Endothelial cell of umbilical vein (primary cell): ENCODE results near the gene MAP4K4. TPM values are rescaled to one million over a fixed set of nuclear protein-coding genes. Genes with fewer than 3 reads are reported as not detected.

ENCODE experiments used
- BruUV-seq: library from RNA; stranded (reverse); fragments of 400-500 nt; replicated peaks from 2 replicates; lab custom pipeline; 2021; lab: Mats Ljungman, UMichigan
- CTCF ChIA-PET: fragments of 300-600, 350-600 bp; sonication (Branson Sonifier 250); formaldehyde crosslinking; loops from one replicate; lab custom pipeline; 2021; ENCODE audit warnings: antibody characterized with exemption, inconsistent platforms; lab: Charles Lee
- POLR2A ChIA-PET: fragments of 300-600, 350-600 bp; sonication (Branson Sonifier 250); formaldehyde crosslinking; loops from one replicate; lab custom pipeline; 2021; ENCODE audit warnings: antibody characterized with exemption, inconsistent platforms; lab: Charles Lee
- DNase-seq: peaks from one replicate; pipeline ENCODE4 v3.0.0-alpha.2; 2011; ENCODE audit warnings: low read depth, low spot score
- FAIRE-seq: peaks from 2 replicates; lab custom pipeline; 2011; peaks lifted over from hg19 to GRCh38; lab: Jason Lieb, UNC
- H2AFZ ChIP-seq: 2 replicates; pipeline ENCODE4 v1.6.0; 2012; ENCODE audit warnings: low read depth, low read length, control low read depth, inconsistent platforms
- H3K27ac ChIP-seq: 2 replicates; pipeline ENCODE4 v1.5.1; 2011; ENCODE audit warnings: low read depth, mild to moderate bottlenecking, control low read depth, low read length, moderate library complexity; ENCODE audit not compliant: insufficient read depth
- H3K27me3 ChIP-seq, 2 experiments: 2 replicates each; pipeline versions ENCODE4 v1.6.0 to v1.6.1; 2011; ENCODE audit warnings: low read length in 2 of 2, mixed read lengths in 1 of 2; ENCODE audit not compliant: control insufficient read depth in 2 of 2, insufficient read depth in 2 of 2
- H3K36me3 ChIP-seq, 2 experiments: 2 replicates in 1 of 2; 3 replicates in 1 of 2; pipeline ENCODE4 v1.5.1; 2011; ENCODE audit warnings: low read length in 2 of 2, mild to moderate bottlenecking in 1 of 2, moderate library complexity in 1 of 2; ENCODE audit not compliant: control insufficient read depth in 2 of 2, insufficient read depth in 2 of 2; ENCODE audit errors: extremely low read depth in 1 of 2
- H3K4me1 ChIP-seq: 3 replicates; pipeline ENCODE4 v1.5.1; 2011; ENCODE audit warnings: mild to moderate bottlenecking, low read length; ENCODE audit not compliant: control insufficient read depth, insufficient read depth; ENCODE audit errors: extremely low read depth
- H3K4me2 ChIP-seq: 2 replicates; pipeline ENCODE4 v1.6.1; 2011; ENCODE audit warnings: low read length, control low read depth, mixed read lengths; ENCODE audit not compliant: insufficient read depth
- H3K4me3 ChIP-seq, 3 experiments: fragments of 200-600 bp in 1 of 3; sonication (generic), shearing (Covaris generic) in 1 of 3; replicated peaks in 1 of 3; 2 replicates each; pipeline ENCODE4 v1.5.1; 2011 to 2016; ENCODE audit warnings: control low read depth in 3 of 3, low read length in 3 of 3, mild to moderate bottlenecking in 2 of 3, inconsistent platforms in 1 of 3, low read depth in 1 of 3, moderate library complexity in 1 of 3; ENCODE audit not compliant: insufficient read depth in 1 of 3
- H3K79me2 ChIP-seq: 2 replicates; pipeline ENCODE4 v1.6.0; 2012; ENCODE audit warnings: low read length, inconsistent platforms; ENCODE audit not compliant: control insufficient read depth, insufficient read depth
- H3K9ac ChIP-seq: replicated peaks from 2 replicates; pipeline ENCODE3; 2011; ENCODE audit warnings: low read length, control low read depth; ENCODE audit not compliant: insufficient read depth; ENCODE audit errors: extremely low read depth
- H3K9me1 ChIP-seq: replicated peaks from 3 replicates; pipeline ENCODE4 v1.6.0; 2011; ENCODE audit warnings: mild to moderate bottlenecking, low read length; ENCODE audit not compliant: control insufficient read depth, insufficient read depth; ENCODE audit errors: extremely low read depth
- H3K9me3 ChIP-seq: replicated peaks from 2 replicates; pipeline ENCODE4 v1.5.1; 2012; ENCODE audit warnings: low read length, inconsistent platforms; ENCODE audit not compliant: control insufficient read depth, insufficient read depth
- H4K20me1 ChIP-seq: replicated peaks from 2 replicates; pipeline ENCODE3; 2011; ENCODE audit warnings: mild to moderate bottlenecking, low read length; ENCODE audit not compliant: control insufficient read depth, insufficient read depth; ENCODE audit errors: extremely low read depth
- CTCF ChIP-seq, 2 donors: IDR thresholded peaks; 1 replicate in 1 of 2; 2 replicates in 1 of 2; pipeline ENCODE4 v1.5.1; 2011; ENCODE audit warnings: low read length in 2 of 2, mild to moderate bottlenecking in 2 of 2, moderate library complexity in 2 of 2, control low read depth in 1 of 2, inconsistent platforms in 1 of 2, low read depth in 1 of 2; ENCODE audit not compliant: insufficient read depth in 1 of 2; ENCODE audit errors: extremely low read depth in 1 of 2
- EZH2 ChIP-seq: IDR thresholded peaks from 2 replicates; pipeline ENCODE4 v1.6.1; 2012; ENCODE audit warnings: borderline replicate concordance, low read depth, mild to moderate bottlenecking, moderate library complexity, low read length, inconsistent platforms; ENCODE audit not compliant: severe bottlenecking
- FOS ChIP-seq: IDR thresholded peaks from 2 replicates; pipeline ENCODE4 v1.6.1; 2011; ENCODE audit warnings: mild to moderate bottlenecking, low read length, moderate library complexity, borderline replicate concordance; ENCODE audit not compliant: insufficient read depth
- GATA2 ChIP-seq: IDR thresholded peaks from 2 replicates; pipeline ENCODE4 v1.7.0; 2011; ENCODE audit warnings: low read depth, mild to moderate bottlenecking, moderate library complexity, mixed read lengths, low read length; ENCODE audit not compliant: insufficient read length, insufficient read depth
- JUN ChIP-seq: IDR thresholded peaks from 2 replicates; pipeline ENCODE4 v1.6.1; 2011; ENCODE audit warnings: borderline replicate concordance, low read depth; ENCODE audit not compliant: insufficient read length, insufficient read depth
- MAX ChIP-seq: IDR thresholded peaks from 2 replicates; pipeline ENCODE4 v1.6.1; 2011; ENCODE audit not compliant: insufficient read depth, insufficient read length
- MYC ChIP-seq: IDR thresholded peaks from one replicate; pipeline ENCODE4 v1.6.1; 2011; ENCODE audit warnings: mild to moderate bottlenecking, low read depth, low read length
- POLR2A ChIP-seq: IDR thresholded peaks from 2 replicates; pipeline ENCODE4 v1.6.1; 2012; ENCODE audit warnings: low read depth, mild to moderate bottlenecking, control low read depth, low read length
- POLR2AphosphoS5 ChIP-seq: IDR thresholded peaks from 2 replicates; pipeline ENCODE4 v1.6.1; 2012; ENCODE audit warnings: low read depth, mild to moderate bottlenecking, control low read depth, low read length, moderate library complexity; ENCODE audit not compliant: insufficient read depth
- dilution Hi-C: fragments of 300-500 bp; cut with MboI; formaldehyde crosslinking; loops from one replicate; pipeline ENCODE4 v1.15.0; 2019; ENCODE audit warnings: low sequenced_read_pairs; ENCODE audit not compliant: extremely low pct_ligation_motif_present
- intact Hi-C: fragments of 100-400 bp; cut with micrococcal nuclease; formaldehyde crosslinking; loops from one replicate; pipeline ENCODE4 v1.10.0; 2022
- polyA plus RNA-seq, 4 experiments: library from polyadenylated mRNA; depleted of rRNA in 3 of 4; stranded (reverse) in 3 of 4; unstranded in 1 of 4; fragments of >200 nt; gene quantifications; 2 replicates each; pipeline versions ENCODE4 v1.2.1 to v1.2.3, GENCODE V29; 2011 to 2012; ENCODE audit warnings: missing spikeins in 1 of 4
- total RNA-seq: library from RNA; stranded (reverse); gene quantifications from 2 replicates; pipeline ENCODE4 v1.2.3, GENCODE V29; 2021

The MAP4K4 gene
- total and polyA plus RNA-seq, 2 donors (not counting 3 experiments of a cell fraction or from before 2014, with no cell fraction given) = 79.4 to 269 TPM

GRCh38 chr2:101843048-101843447 is 145.5 kb downstream of the MAP4K4 start:
- CTCF ChIA-PET = interaction anchor here (1.2 to 1.7 kb wide), 2 partner anchors 12 to 41 kb away, joined by 3 to 10 read pairs; no protein-coding TSS in a partner anchor
- peak; percentile 55 for DNase-seq
- H3K27me3 ChIP-seq = no peaks in the 10 kb centered on the region
- intact Hi-C loops (no loop called here), dilution Hi-C loops (no loop called here)
- POLR2A ChIA-PET = interaction anchor here (0.6 kb wide), 1 partner anchor 9 kb away, joined by 3 read pairs; no protein-coding TSS in a partner anchor
- H3K79me2 ChIP-seq = peaks cover 66% of the 10 kb centered on the region
- H4K20me1 ChIP-seq = no peaks in the 10 kb centered on the region
- no peaks in the 10 kb centered on the region for H3K9me1 ChIP-seq
- H3K9ac ChIP-seq = no peak overlapping the region
- no TSS peak for BruUV-seq
- H2AFZ ChIP-seq = no peak overlapping the region
- FAIRE-seq = no peak
- H3K27ac ChIP-seq = peak overlapping the region; percentile 85
- H3K4me1 ChIP-seq = peaks cover 33% of the 10 kb centered on the region
- no peaks in the 10 kb centered on the region for H3K9me3 ChIP-seq
- TF ChIP-seq EZH2 (no peak), POLR2A (no peak), JUN (no peak), MYC (no peak), MAX (no peak)
- H3K4me3 ChIP-seq = no peak overlapping the region
- peak overlapping the region; percentile 78 for H3K4me2 ChIP-seq
- peaks cover 22 to 28% of the 10 kb centered on the region in 2 experiments for H3K36me3 ChIP-seq

- ChIA-PET POLR2A (interaction anchor here (0.6 kb wide), 1 partner anchor 8 kb away, joined by 3 read pairs; no protein-coding TSS in a partner anchor), CTCF (interaction anchor here (1.2 to 1.7 kb wide), 3 partner anchors 12 to 425 kb away, joined by 3 to 10 read pairs (median 5); no protein-coding TSS in a partner anchor)
- peak overlapping the region; percentile 78 for H3K4me2 ChIP-seq
- H3K4me3 ChIP-seq = peak overlapping the region in 1 of 3 experiments; percentile 22
- H3K27ac ChIP-seq = peak overlapping the region; percentile 85
- no peak overlapping the region for H2AFZ ChIP-seq
- H3K79me2 ChIP-seq = peaks cover 67% of the 10 kb centered on the region
- no peaks in the 10 kb centered on the region for H3K9me1 ChIP-seq
- FAIRE-seq (no peak), DNase-seq (peak; percentile 41)
- no peaks in the 10 kb centered on the region for H4K20me1 ChIP-seq
- H3K9ac ChIP-seq = peak overlapping the region; percentile 55
- H3K4me1 ChIP-seq = peaks cover 33% of the 10 kb centered on the region
- H3K36me3 ChIP-seq = peaks cover 21 to 28% of the 10 kb centered on the region in 2 experiments
- H3K9me3 ChIP-seq = no peaks in the 10 kb centered on the region
- no TSS peak for BruUV-seq
- dilution Hi-C loops = no loop called here
- no peaks in the 10 kb centered on the region for H3K27me3 ChIP-seq
- no peak for TF ChIP-seq EZH2
- TF ChIP-seq MAX = no peak
- TF ChIP-seq MYC = no peak
- no peak for TF ChIP-seq JUN
- no peak for TF ChIP-seq FOS
- TF ChIP-seq CTCF (IDR thresholded peaks at IDR 0.05; ENCODE audit: extremely low read depth in 1 of 2, insufficient read depth in 1 of 2, low read depth in 1 of 2, low read length in 2 of 2) = no peak
- TF ChIP-seq POLR2AphosphoS5 = no peak
- TF ChIP-seq GATA2 = no peak
- no peak for TF ChIP-seq POLR2A
- intact Hi-C loops = no loop called here
Observed at GRCh38 chr2:101843471-101843870, 146.0 kb downstream of the MAP4K4 start.
